ENCODE data around the gene NCAPH2. TPM values are rescaled to one million over a fixed set of nuclear protein-coding genes. Genes with fewer than 3 reads are reported as not detected.

Gene NCAPH2
- total RNA-seq, 1 experiment from 2014 or later: 39.8 TPM

GRCh38 chr22:50569896-50570535 lies 62.0 kb downstream of the NCAPH2 start:
- Mint-ChIP-seq H3K9me3 (ENCODE audit: unreplicated experiment) (no peaks in the 10 kb centered on the region), H3K4me1 (ENCODE audit: insufficient read depth, unreplicated experiment) (no peaks in the 10 kb centered on the region), H3K27me3 (ENCODE audit: insufficient read depth, unreplicated experiment) (no peaks in the 10 kb centered on the region), H3K4me3 (ENCODE audit: unreplicated experiment) (no peak overlapping the region), H3K27ac (ENCODE audit: low read depth, unreplicated experiment) (no peak overlapping the region), H3K36me3 (ENCODE audit: insufficient read depth, unreplicated experiment) (peaks cover 60% of the 10 kb centered on the region)
- POLR2A ChIA-PET: interaction anchor here (1.0 to 2.3 kb wide), 3 partner anchors 12 to 45 kb away, joined by 4 to 8 read pairs (median 7); partner anchors contain the start of genes CHKB and SCO2
- no TSS peak for BruUV-seq (replicated peaks)
- DNase-seq (ENCODE audit: unreplicated experiment): no peak
- intact Hi-C loops (cut with micrococcal nuclease): no loop called here
- TF ChIP-seq CTCF (IDR thresholded peaks at IDR 0.05; ENCODE audit: unreplicated experiment): no peak
- CTCF ChIA-PET: interaction anchor here (0.5 to 2.0 kb wide), 4 partner anchors 12 to 51 kb away, joined by 4 to 7 read pairs (median 4); partner anchors contain the start of gene CHKB

GRCh38 chr22:50570861-50571260 lies 62.8 kb downstream of the NCAPH2 start:
- POLR2A ChIA-PET: interaction anchor here (2.3 kb wide), 1 partner anchor 11 kb away, joined by 8 read pairs; the partner anchor contains the start of gene CHKB
- no TSS peak for BruUV-seq (replicated peaks)

GRCh38 chr22:50571264-50572175 lies 63.5 kb downstream of the NCAPH2 start:
- BruUV-seq (replicated peaks): no TSS peak
- Mint-ChIP-seq H3K27me3 (ENCODE audit: insufficient read depth, unreplicated experiment) (no peaks in the 10 kb centered on the region), H3K36me3 (ENCODE audit: insufficient read depth, unreplicated experiment) (peaks cover 60% of the 10 kb centered on the region), H3K27ac (ENCODE audit: low read depth, unreplicated experiment) (no peak overlapping the region), H3K9me3 (ENCODE audit: unreplicated experiment) (no peaks in the 10 kb centered on the region), H3K4me3 (ENCODE audit: unreplicated experiment) (no peak overlapping the region), H3K4me1 (ENCODE audit: insufficient read depth, unreplicated experiment) (no peaks in the 10 kb centered on the region)
- DNase-seq (ENCODE audit: unreplicated experiment): no peak
- TF ChIP-seq CTCF (IDR thresholded peaks at IDR 0.05; ENCODE audit: unreplicated experiment): no peak
- intact Hi-C loops (cut with micrococcal nuclease): no loop called here
- ChIA-PET CTCF (interaction anchor here (2.2 kb wide), 1 partner anchor 9 kb away, joined by 13 read pairs; the partner anchor contains the start of gene SYCE3), POLR2A (interaction anchor here (0.8 to 5.4 kb wide), 5 partner anchors 8 to 39 kb away, joined by 3 to 35 read pairs (median 3); partner anchors contain the start of genes CHKB and SYCE3)

More at GRCh38 chr22:50570861-50571260, 62.8 kb downstream of the NCAPH2 start:
- no peaks in the 10 kb centered on the region for H3K4me1 Mint-ChIP-seq (ENCODE audit: insufficient read depth, unreplicated experiment)
- H3K4me3 Mint-ChIP-seq (ENCODE audit: unreplicated experiment): no peak overlapping the region
- no peak overlapping the region for H3K27ac Mint-ChIP-seq (ENCODE audit: low read depth, unreplicated experiment)
- CTCF ChIA-PET: interaction anchor here (0.6 to 2.2 kb wide), 2 partner anchors 8 to 14 kb away, joined by 7 to 13 read pairs; partner anchors contain the start of gene SYCE3
- no peak for TF ChIP-seq CTCF (IDR thresholded peaks at IDR 0.05; ENCODE audit: unreplicated experiment)
- H3K36me3 Mint-ChIP-seq (ENCODE audit: insufficient read depth, unreplicated experiment): peaks cover 60% of the 10 kb centered on the region
- DNase-seq (ENCODE audit: unreplicated experiment): no peak
- H3K27me3 Mint-ChIP-seq (ENCODE audit: insufficient read depth, unreplicated experiment): no peaks in the 10 kb centered on the region
- intact Hi-C loops (cut with micrococcal nuclease): no loop called here
- no peaks in the 10 kb centered on the region for H3K9me3 Mint-ChIP-seq (ENCODE audit: unreplicated experiment)

DNA sequence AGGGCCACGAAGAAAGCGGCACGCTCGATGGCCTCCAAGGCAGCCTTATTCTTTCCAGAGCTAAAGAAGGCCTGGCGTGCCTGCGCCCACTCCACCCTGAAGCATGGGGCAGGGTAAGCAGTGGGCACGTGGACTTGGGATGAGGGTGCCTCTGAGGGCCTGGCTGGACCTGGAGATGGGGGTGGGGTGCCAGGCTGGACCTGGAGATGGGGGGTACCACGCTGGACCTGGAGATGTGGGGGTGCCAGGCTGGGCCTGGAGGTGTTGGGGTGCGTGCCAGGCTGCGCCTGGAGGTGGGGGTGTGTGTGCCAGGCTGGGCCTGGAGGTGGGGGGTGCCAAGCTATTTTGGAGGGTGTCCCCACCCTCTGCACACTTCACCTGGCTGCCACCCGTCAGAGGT lies 64.9 kb downstream of the NCAPH2 start:
- no peak for DNase-seq (ENCODE audit: unreplicated experiment)
- no peak overlapping the region for H3K27ac Mint-ChIP-seq (ENCODE audit: low read depth, unreplicated experiment)
- intact Hi-C loops (cut with micrococcal nuclease): no loop called here
- POLR2A ChIA-PET: interaction anchor here (0.8 to 5.4 kb wide), 3 partner anchors 9 to 28 kb away, joined by 3 to 35 read pairs (median 3); partner anchors contain the start of genes CHKB, KLHDC7B and SYCE3
- no peaks in the 10 kb centered on the region for H3K9me3 Mint-ChIP-seq (ENCODE audit: unreplicated experiment)
- peaks cover 60% of the 10 kb centered on the region for H3K36me3 Mint-ChIP-seq (ENCODE audit: insufficient read depth, unreplicated experiment)
- H3K27me3 Mint-ChIP-seq (ENCODE audit: insufficient read depth, unreplicated experiment): no peaks in the 10 kb centered on the region
- H3K4me3 Mint-ChIP-seq (ENCODE audit: unreplicated experiment): no peak overlapping the region
- CTCF ChIA-PET: interaction anchor here (0.6 to 2.2 kb wide), 4 partner anchors 9 to 136 kb away, joined by 3 to 13 read pairs (median 4); partner anchors contain the start of genes SCO2 and SYCE3
- no peak for TF ChIP-seq CTCF (IDR thresholded peaks at IDR 0.05; ENCODE audit: unreplicated experiment)
- BruUV-seq (replicated peaks): no TSS peak
- H3K4me1 Mint-ChIP-seq (ENCODE audit: insufficient read depth, unreplicated experiment): no peaks in the 10 kb centered on the region

Measured in MCF 10A (cell line).